Measurements from ENCODE around the gene AP5S1. TPM values are rescaled to one million over a fixed set of nuclear protein-coding genes. Genes with fewer than 3 reads are reported as not detected.

The AP5S1 gene
- total and polyA plus RNA-seq, 2 of the 13 experiments (the other 11 are each of a cell fraction or from before 2014, with no cell fraction given) = 7.9 to 23.2 TPM

DNA sequence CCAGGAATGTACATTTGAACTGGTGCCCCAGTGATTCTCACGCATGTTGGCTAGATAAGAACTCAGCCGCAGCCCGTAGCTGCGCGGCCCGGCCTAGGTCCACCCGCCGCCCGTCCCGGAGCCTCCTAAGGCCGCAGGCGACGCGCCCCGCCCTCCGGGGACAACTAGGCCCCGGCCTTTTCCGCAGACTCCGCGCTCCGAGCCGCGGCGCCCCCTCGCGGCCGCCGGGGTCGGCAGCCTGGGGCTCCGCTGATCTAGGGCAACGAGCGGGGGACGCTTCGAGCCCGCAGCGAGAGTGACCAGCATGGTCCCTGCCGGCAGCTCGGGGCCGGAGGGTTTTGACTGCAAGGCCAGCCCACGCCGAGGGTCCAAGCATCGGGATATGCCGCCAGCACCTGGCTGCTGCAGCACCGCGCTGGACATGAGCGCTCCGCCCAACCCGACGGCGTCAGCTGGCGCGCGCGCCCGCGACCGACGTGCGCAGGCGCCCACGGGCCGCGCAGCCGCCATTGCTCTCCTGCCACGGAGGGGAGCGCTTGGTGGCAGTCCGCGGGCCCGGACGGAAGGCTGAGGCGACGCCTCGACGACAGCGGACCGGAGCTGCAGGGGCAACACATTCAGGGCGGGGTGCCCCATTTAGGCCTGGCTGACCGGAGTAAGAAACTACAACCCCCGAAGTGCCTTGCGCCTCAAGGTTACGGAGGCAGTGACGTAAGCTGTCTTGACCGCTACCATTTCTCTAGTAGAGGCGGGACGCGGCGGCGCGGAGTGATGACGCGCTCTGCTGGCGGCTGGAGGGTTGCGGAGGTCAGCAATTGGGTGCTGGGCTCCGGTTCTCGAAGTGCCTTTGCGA lies at the start of gene AP5S1 (continued):
- TF ChIP-seq, protein P1, sequence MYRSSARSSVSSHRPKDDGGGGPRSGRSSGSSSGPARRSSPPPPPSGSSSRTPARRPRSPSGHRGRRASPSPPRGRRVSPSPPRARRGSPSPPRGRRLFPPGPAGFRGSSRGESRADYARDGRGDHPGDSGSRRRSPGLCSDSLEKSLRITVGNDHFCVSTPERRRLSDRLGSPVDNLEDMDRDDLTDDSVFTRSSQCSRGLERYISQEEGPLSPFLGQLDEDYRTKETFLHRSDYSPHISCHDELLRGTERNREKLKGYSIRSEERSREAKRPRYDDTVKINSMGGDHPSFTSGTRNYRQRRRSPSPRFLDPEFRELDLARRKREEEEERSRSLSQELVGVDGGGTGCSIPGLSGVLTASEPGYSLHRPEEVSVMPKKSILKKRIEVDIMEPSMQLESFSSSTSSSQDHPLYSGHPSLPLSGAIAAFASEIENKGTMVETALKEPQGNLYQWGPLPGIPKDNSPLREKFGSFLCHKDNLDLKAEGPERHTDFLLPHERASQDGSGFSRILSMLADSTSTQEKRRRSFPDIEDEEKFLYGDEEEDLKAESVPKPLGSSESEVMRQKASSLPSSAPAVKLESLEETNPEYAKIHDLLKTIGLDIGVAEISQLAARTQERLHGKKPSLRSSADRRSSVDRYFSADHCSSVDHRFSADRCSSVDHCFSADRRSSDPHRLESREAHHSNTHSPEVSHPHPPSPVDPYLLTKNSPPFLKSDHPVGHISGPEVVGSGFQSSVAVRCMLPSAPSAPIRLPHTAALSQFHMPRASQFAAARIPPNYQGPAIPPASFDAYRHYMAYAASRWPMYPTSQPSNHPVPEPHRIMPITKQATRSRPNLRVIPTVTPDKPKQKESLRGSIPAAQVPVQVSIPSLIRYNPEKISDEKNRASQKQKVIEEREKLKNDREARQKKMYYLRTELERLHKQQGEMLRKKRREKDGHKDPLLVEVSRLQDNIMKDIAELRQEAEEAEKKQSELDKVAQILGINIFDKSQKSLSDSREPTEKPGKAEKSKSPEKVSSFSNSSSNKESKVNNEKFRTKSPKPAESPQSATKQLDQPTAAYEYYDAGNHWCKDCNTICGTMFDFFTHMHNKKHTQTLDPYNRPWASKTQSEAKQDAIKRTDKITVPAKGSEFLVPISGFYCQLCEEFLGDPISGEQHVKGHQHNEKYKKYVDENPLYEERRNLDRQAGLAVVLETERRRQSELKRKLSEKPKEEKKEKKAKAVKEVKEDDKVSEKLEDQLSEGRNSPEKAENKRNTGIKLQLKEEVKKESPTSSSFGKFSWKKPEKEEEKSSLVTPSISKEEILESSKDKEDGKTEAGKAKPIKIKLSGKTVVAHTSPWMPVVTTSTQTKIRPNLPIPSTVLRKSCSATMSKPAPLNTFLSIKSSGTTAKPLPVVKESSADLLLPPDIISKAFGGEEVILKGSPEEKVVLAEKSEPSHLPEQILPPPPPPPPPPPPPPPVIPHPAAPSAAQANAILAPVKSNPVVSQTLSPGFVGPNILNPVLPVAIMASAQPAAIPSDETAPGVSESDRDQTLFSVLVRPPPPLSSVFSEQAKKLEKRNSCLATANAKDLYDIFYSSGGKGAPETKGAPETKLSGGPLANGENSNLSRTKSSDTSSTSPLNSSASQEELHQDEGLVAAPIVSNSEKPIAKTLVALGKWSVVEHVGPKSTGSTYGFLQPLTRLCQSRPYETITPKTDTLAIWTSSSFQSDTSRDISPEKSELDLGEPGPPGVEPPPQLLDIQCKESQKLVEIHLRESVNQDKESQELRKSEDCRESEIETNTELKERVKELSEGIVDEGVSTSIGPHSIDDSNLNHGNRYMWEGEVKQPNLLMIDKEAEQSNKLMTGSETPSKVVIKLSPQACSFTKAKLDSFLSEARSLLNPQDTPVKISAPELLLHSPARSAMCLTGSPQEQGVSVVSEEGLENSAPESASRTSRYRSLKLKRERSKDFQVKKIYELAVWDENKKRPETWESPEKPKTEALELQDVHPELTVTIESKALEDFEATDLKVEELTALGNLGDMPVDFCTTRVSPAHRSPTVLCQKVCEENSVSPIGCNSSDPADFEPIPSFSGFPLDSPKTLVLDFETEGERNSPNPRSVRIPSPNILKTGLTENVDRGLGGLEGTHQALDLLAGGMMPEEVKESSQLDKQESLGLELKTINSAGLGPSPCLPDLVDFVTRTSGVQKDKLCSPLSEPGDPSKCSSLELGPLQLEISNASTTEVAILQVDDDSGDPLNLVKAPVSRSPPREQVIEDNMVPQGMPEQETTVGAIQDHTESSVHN (CRISPR knock-in tag; IDR thresholded peaks at IDR 0.05) = peak; percentile 88; the same call in 1 of the 2 replicates
- TF ChIP-seq ZBTB1 (CRISPR knock-in tag; IDR thresholded peaks at IDR 0.05; ENCODE audit: borderline replicate concordance) (no peak), THYN1 (CRISPR knock-in tag; IDR thresholded peaks at IDR 0.05; ENCODE audit: borderline replicate concordance, low read depth) (0 out of 2 replicates have a peak, but pooled peaks have one; percentile 58), RFX5 (IDR thresholded peaks at IDR 0.05; ENCODE audit: low read depth, low read length) (peak; percentile 74; the same call in 1 of the 2 replicates), ZNF562 (CRISPR knock-in tag; IDR thresholded peaks at IDR 0.05; ENCODE audit: borderline replicate concordance) (no peak), ZKSCAN8 (CRISPR knock-in tag; IDR thresholded peaks at IDR 0.05; ENCODE audit: borderline replicate concordance) (peak; percentile 90; the same call in 1 of the 2 replicates), RELA (CRISPR knock-in tag; IDR thresholded peaks at IDR 0.05) (peak; percentile 93)
- TF ChIP-seq, protein P2, sequence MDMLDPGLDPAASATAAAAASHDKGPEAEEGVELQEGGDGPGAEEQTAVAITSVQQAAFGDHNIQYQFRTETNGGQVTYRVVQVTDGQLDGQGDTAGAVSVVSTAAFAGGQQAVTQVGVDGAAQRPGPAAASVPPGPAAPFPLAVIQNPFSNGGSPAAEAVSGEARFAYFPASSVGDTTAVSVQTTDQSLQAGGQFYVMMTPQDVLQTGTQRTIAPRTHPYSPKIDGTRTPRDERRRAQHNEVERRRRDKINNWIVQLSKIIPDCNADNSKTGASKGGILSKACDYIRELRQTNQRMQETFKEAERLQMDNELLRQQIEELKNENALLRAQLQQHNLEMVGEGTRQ (IDR thresholded peaks at IDR 0.05; ENCODE audit: low read depth, low read length) = no peak
- TF ChIP-seq, protein P2 (CRISPR knock-in tag; IDR thresholded peaks at IDR 0.05; ENCODE audit: borderline replicate concordance) = peak; percentile 5; the same call in 1 of the 2 replicates
- TF ChIP-seq, protein P3, sequence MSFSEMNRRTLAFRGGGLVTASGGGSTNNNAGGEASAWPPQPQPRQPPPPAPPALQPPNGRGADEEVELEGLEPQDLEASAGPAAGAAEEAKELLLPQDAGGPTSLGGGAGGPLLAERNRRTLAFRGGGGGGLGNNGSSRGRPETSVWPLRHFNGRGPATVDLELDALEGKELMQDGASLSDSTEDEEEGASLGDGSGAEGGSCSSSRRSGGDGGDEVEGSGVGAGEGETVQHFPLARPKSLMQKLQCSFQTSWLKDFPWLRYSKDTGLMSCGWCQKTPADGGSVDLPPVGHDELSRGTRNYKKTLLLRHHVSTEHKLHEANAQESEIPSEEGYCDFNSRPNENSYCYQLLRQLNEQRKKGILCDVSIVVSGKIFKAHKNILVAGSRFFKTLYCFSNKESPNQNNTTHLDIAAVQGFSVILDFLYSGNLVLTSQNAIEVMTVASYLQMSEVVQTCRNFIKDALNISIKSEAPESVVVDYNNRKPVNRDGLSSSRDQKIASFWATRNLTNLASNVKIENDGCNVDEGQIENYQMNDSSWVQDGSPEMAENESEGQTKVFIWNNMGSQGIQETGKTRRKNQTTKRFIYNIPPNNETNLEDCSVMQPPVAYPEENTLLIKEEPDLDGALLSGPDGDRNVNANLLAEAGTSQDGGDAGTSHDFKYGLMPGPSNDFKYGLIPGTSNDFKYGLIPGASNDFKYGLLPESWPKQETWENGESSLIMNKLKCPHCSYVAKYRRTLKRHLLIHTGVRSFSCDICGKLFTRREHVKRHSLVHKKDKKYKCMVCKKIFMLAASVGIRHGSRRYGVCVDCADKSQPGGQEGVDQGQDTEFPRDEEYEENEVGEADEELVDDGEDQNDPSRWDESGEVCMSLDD (CRISPR knock-in tag; IDR thresholded peaks at IDR 0.05; ENCODE audit: borderline replicate concordance) = peak; percentile 77
- TF ChIP-seq, protein P4, sequence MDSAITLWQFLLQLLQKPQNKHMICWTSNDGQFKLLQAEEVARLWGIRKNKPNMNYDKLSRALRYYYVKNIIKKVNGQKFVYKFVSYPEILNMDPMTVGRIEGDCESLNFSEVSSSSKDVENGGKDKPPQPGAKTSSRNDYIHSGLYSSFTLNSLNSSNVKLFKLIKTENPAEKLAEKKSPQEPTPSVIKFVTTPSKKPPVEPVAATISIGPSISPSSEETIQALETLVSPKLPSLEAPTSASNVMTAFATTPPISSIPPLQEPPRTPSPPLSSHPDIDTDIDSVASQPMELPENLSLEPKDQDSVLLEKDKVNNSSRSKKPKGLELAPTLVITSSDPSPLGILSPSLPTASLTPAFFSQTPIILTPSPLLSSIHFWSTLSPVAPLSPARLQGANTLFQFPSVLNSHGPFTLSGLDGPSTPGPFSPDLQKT (CRISPR knock-in tag; IDR thresholded peaks at IDR 0.05; ENCODE audit: borderline replicate concordance) = peak; percentile 73

All from HepG2 (cell line).